IMR-90 (cell line): ENCODE results near the gene SRRD.

Experiments used
- BHLHE40 ChIP-seq: fragments of 150-350 bp; IDR thresholded peaks from 2 replicates; pipeline ENCODE4 v1.6.1; 2016; ENCODE audit warnings: mild to moderate bottlenecking, low read depth, low read length
- CEBPB ChIP-seq: IDR thresholded peaks from 2 replicates; pipeline ENCODE4 v1.6.1; 2012; ENCODE audit warnings: low read depth, low read length, improper control_type of control experiment
- CHD1 ChIP-seq: IDR thresholded peaks from 2 replicates; pipeline ENCODE4 v1.6.1; 2012; ENCODE audit warnings: low read depth, low read length, improper control_type of control experiment
- FOS ChIP-seq: fragments of 150-350 bp; IDR thresholded peaks from 2 replicates; pipeline ENCODE4 v1.6.1; 2016; ENCODE audit warnings: low read depth, low read length
- MAFK ChIP-seq: IDR thresholded peaks from 2 replicates; pipeline ENCODE4 v1.6.1; 2012; ENCODE audit warnings: low read depth, low read length, improper control_type of control experiment
- MAZ ChIP-seq: IDR thresholded peaks from 2 replicates; pipeline ENCODE4 v1.6.1; 2012; ENCODE audit warnings: low read depth, mild to moderate bottlenecking, low read length, improper control_type of control experiment, moderate library complexity, borderline replicate concordance
- NFE2L2 ChIP-seq: fragments of 150-350 bp; IDR thresholded peaks from 2 replicates; pipeline ENCODE4 v1.6.1; 2016; ENCODE audit warnings: low read depth, mild to moderate bottlenecking, low read length
- POLR2A ChIP-seq: IDR thresholded peaks from 2 replicates; pipeline ENCODE4 v1.6.1; 2012; ENCODE audit warnings: mild to moderate bottlenecking, low read depth, low read length
- RAD21 ChIP-seq: IDR thresholded peaks from 2 replicates; pipeline ENCODE4 v1.6.1; 2012; ENCODE audit warnings: low read length, improper control_type of control experiment
- RCOR1 ChIP-seq: IDR thresholded peaks from 2 replicates; pipeline ENCODE4 v1.6.1; 2012; ENCODE audit warnings: mild to moderate bottlenecking, low read length, improper control_type of control experiment; ENCODE audit not compliant: insufficient replicate concordance
- SMC3 ChIP-seq: fragments of 150-350 bp; IDR thresholded peaks from 2 replicates; pipeline ENCODE4 v1.6.1; 2016; ENCODE audit warnings: low read depth, mild to moderate bottlenecking, antibody characterized with exemption, low read length, moderate library complexity
- TF ChIP-seq, protein P1 (sequence below): conservative IDR thresholded peaks from 2 replicates; pipeline ENCODE4 v1.5.1; 2012; ENCODE audit warnings: mild to moderate bottlenecking, low read depth, low read length, improper control_type of control experiment
- TF ChIP-seq, protein P2 (sequence below): fragments of 150-350 bp; IDR thresholded peaks from 2 replicates; pipeline ENCODE4 v1.6.1; 2016; ENCODE audit warnings: low read depth, mild to moderate bottlenecking, low read length, moderate library complexity, borderline replicate concordance

DNA sequence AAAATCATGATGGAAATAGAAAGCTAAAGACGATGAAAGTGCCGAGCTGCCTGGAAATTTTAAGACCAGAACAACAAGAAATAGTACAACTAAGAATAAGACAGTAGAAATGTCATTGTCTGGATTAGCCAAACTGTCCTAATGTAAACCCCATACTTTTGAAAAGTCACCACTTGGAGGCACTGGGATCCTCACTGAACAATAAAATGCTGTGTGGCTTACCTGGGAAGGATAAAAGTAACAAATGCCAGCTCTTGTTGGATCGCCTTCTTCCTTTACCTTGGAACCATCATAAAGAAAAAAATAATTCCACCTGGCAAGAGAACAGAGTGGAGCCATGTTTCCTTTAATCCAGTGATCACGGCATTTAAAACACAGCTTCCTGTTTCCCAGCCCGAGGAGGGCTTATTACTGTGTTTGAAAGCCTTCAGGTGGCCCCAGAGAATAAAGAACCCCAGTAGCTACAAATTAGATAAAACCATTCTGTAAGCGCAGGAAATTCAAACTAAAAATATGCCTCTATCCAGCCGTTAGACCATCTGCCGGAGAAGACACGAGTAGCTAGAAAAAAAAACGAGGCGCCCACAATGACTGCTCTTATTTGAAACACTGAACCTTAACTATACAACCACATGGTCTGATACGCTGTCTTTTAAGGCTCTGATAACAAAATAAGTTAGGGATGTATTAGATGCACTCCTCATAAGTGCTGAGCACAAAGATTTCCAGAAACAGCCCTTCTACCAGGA, 4.5 kb upstream of the SRRD start:
- no peak for TF ChIP-seq POLR2A
- TF ChIP-seq, protein P1, sequence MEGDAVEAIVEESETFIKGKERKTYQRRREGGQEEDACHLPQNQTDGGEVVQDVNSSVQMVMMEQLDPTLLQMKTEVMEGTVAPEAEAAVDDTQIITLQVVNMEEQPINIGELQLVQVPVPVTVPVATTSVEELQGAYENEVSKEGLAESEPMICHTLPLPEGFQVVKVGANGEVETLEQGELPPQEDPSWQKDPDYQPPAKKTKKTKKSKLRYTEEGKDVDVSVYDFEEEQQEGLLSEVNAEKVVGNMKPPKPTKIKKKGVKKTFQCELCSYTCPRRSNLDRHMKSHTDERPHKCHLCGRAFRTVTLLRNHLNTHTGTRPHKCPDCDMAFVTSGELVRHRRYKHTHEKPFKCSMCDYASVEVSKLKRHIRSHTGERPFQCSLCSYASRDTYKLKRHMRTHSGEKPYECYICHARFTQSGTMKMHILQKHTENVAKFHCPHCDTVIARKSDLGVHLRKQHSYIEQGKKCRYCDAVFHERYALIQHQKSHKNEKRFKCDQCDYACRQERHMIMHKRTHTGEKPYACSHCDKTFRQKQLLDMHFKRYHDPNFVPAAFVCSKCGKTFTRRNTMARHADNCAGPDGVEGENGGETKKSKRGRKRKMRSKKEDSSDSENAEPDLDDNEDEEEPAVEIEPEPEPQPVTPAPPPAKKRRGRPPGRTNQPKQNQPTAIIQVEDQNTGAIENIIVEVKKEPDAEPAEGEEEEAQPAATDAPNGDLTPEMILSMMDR = no peak
- TF ChIP-seq RAD21 = no peak
- TF ChIP-seq FOS = no peak
- no peak for TF ChIP-seq CEBPB
- TF ChIP-seq MAZ = no peak
- TF ChIP-seq NFE2L2 = no peak
- TF ChIP-seq BHLHE40 = no peak
- TF ChIP-seq, protein P2, sequence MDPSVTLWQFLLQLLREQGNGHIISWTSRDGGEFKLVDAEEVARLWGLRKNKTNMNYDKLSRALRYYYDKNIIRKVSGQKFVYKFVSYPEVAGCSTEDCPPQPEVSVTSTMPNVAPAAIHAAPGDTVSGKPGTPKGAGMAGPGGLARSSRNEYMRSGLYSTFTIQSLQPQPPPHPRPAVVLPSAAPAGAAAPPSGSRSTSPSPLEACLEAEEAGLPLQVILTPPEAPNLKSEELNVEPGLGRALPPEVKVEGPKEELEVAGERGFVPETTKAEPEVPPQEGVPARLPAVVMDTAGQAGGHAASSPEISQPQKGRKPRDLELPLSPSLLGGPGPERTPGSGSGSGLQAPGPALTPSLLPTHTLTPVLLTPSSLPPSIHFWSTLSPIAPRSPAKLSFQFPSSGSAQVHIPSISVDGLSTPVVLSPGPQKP = no peak
- TF ChIP-seq RCOR1 = no peak
- no peak for TF ChIP-seq CHD1
- no peak for TF ChIP-seq SMC3
- TF ChIP-seq MAFK = no peak
